GM20431 (cell line): ENCODE data around the gene RNASEL.
"Not testable (repeated sequence)": the region's sequence is repeated elsewhere in the genome, so short reads cannot be mapped to it uniquely, and the experiment has no call there.

Experiments
- in situ Hi-C: fragments of 300-500 bp; cut with MseI, MboI; formaldehyde crosslinking; loops from one replicate; pipeline ENCODE4 v1.15.0; 2020; ENCODE audit warnings: low sequenced_read_pairs; ENCODE audit not compliant: unreplicated experiment

RNASEL gene

GRCh38 chr1:182588500-182589396, at the start of gene RNASEL:
TSS of gene RNASEL (minus strand) at chr1:182589256. CDS start at chr1:182586806, 2,450 bp downstream.
- in situ Hi-C loops = no loop called here

- in situ Hi-C loops = no loop called here
These were observed 48.7 kb upstream of the RNASEL start for GRCh38 chr1:182637769-182638168.

GRCh38 chr1:182635871-182636270, 46.8 kb upstream of the RNASEL start:
- in situ Hi-C loops = no loop called here

GRCh38 chr1:182634306-182635072, 45.4 kb upstream of the RNASEL start:
- in situ Hi-C loops = no loop called here

GRCh38 chr1:182633657-182634281, 44.7 kb upstream of the RNASEL start:
- in situ Hi-C loops = no loop called here

GRCh38 chr1:182633031-182633430, 44.0 kb upstream of the RNASEL start:
- in situ Hi-C loops = no loop called here

GRCh38 chr1:182632441-182632857, 43.4 kb upstream of the RNASEL start:
- in situ Hi-C loops = not testable (repeated sequence)

- in situ Hi-C loops = no loop called here
These were observed 42.9 kb upstream of the RNASEL start for GRCh38 chr1:182631954-182632353.

GRCh38 chr1:182631053-182631677, 42.1 kb upstream of the RNASEL start:
- in situ Hi-C loops = no loop called here

GRCh38 chr1:182630586-182630985, 41.5 kb upstream of the RNASEL start:
- in situ Hi-C loops = no loop called here

GRCh38 chr1:182629499-182630096, 40.5 kb upstream of the RNASEL start:
- in situ Hi-C loops = no loop called here

GRCh38 chr1:182629080-182629479, 40.0 kb upstream of the RNASEL start:
- in situ Hi-C loops = no loop called here

- in situ Hi-C loops = no loop called here
These were observed 39.6 kb upstream of the RNASEL start for GRCh38 chr1:182628657-182629056.

- in situ Hi-C loops = no loop called here
These were observed 38.6 kb upstream of the RNASEL start for GRCh38 chr1:182627622-182628021.

GRCh38 chr1:182626527-182626926, 37.5 kb upstream of the RNASEL start:
- in situ Hi-C loops = no loop called here

- in situ Hi-C loops = no loop called here
These were observed 36.9 kb upstream of the RNASEL start for GRCh38 chr1:182625719-182626504.

- in situ Hi-C loops = no loop called here
These were observed 36.0 kb upstream of the RNASEL start for GRCh38 chr1:182625024-182625423.

- in situ Hi-C loops = no loop called here
These were observed 35.5 kb upstream of the RNASEL start for GRCh38 chr1:182624577-182624976.

GRCh38 chr1:182622901-182623528, 34.0 kb upstream of the RNASEL start:
- in situ Hi-C loops = no loop called here
